ENCODE data around the gene PCDHB10.
"Not testable (repeated sequence)": the region's sequence is repeated elsewhere in the genome, so short reads cannot be mapped to it uniquely, and the experiment has no call there.

PCDHB10 gene

DNA sequence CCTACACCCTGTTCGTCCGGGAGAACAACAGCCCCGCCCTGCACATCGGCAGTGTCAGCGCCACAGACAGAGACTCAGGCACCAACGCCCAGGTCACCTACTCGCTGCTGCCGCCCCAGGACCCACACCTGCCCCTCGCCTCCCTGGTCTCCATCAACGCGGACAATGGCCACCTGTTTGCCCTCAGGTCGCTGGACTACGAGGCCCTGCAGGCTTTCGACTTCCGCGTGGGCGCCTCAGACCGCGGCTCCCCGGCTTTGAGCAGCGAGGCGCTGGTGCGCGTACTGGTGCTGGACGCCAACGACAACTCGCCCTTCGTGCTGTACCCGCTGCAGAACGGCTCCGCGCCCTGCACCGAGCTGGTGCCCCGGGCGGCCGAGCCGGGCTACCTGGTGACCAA, 3.5 kb upstream of the PCDHB10 start:
- not testable (repeated sequence) for DNase-seq (ENCODE audit: low spot score)

GRCh38 chr5:141189131-141189530, 3.0 kb upstream of the PCDHB10 start:
- not testable (repeated sequence) for DNase-seq (ENCODE audit: low spot score)

DNA sequence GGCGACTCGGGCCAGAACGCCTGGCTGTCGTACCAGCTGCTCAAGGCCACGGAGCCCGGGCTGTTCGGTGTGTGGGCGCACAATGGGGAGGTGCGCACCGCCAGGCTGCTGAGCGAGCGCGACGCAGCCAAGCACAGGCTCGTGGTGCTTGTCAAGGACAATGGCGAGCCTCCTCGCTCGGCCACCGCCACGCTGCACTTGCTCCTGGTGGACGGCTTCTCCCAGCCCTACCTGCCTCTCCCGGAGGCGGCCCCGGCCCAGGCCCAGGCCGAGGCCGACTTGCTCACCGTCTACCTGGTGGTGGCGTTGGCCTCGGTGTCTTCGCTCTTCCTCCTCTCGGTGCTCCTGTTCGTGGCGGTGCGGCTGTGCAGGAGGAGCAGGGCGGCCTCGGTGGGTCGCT, 2.2 kb downstream of the PCDHB10 start:
- not testable (repeated sequence) for DNase-seq (ENCODE audit: low spot score)

- no peak for DNase-seq (ENCODE audit: low spot score)
Observed at GRCh38 chr5:141196363-141196762, 4.2 kb downstream of the PCDHB10 start.

DNA sequence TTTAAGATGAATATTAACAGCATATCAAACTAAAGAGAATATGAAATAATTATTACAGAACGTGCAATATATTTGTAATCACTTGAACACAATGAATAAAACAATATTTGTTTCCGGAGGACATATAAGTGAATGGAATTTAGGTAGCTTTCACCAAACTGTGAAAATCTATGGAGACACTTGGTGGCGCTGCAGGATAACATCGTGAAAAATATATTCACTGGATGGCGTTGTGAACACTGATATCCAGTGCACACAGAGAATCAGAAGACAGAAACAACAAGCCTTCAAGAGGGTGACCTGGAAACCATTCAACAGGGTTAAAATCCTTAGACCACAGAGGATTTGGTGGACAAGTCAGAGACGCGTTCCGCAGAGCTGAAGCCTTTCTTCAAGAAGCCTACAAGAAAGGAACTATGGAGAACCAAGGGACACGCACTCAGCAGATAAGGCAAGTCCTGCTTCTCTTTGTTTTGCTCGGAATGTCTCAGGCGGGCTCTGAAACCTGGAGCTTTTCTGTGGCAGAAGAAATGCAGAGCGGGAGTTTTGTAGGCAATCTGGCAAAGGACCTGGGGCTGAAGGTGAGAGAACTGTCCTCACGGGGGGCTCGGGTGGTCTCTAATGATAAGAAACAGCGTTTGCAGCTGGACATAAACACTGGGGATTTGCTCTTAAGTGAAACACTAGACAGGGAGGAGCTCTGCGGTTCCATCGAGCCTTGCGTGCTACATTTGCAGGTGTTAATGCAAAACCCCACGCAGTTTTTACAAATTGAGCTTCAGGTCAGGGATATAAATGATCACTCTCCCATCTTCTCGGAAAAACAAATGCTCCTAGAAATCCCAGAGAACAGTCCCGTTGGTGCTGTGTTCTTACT, 7.4 kb downstream of the PCDHB10 start, which contains the start of gene PCDHB11:
Gene PCDHB11, plus strand, starts transcription at position 269 of the 877 bp plus-strand sequence. Its CDS starts 148 bp downstream, at position 417.
- DNase-seq (ENCODE audit: low spot score) = no peak

DNA sequence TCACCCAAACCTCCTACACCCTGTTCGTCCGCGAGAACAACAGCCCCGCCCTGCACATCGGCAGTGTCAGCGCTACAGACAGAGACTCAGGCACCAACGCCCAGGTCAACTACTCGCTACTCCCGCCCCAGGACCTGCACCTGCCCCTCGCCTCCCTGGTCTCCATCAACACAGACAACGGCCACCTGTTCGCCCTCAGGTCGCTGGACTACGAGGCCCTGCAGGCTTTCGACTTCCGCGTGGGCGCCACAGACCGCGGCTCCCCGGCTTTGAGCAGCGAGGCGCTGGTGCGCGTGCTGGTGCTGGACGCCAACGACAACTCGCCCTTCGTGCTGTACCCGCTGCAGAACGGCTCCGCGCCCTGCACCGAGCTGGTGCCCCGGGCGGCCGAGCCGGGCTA, 9.0 kb downstream of the PCDHB10 start:
- not testable (repeated sequence) for DNase-seq (ENCODE audit: low spot score)

- DNase-seq (ENCODE audit: low spot score) = not testable (repeated sequence)
Observed at GRCh38 chr5:141201646-141202045, 9.5 kb downstream of the PCDHB10 start.

DNA sequence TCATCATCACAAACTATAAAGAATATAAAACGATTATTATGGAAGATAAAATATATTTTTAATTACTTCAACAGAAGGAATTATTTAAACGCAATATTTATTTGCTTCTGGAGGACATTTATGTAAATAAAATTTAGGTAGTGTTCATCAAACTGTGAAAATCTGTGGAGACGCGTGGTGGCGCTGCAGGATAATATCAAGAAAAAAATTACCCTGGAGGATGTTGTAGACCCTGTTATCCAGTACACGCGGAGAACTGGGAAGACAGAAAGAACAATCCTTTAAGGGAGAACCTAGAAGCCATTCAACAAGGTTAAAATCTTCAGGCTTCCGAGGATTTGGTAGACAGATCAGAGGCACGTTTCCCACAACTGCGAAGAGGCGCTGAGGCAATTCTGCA, 16.3 kb downstream of the PCDHB10 start, which contains the start of gene PCDHB12:
Gene PCDHB12, plus strand, starts transcription at position 242 of the 400 bp plus-strand sequence. CDS start 189 bp downstream, outside the sequence.
- DNase-seq (ENCODE audit: low spot score) = no peak

- DNase-seq (ENCODE audit: low spot score) = not testable (repeated sequence)
Observed at GRCh38 chr5:141210281-141210680, 18.1 kb downstream of the PCDHB10 start.

- DNase-seq (ENCODE audit: low spot score) = not testable (repeated sequence)
Observed at GRCh38 chr5:141210849-141211248, 18.7 kb downstream of the PCDHB10 start.

DNA sequence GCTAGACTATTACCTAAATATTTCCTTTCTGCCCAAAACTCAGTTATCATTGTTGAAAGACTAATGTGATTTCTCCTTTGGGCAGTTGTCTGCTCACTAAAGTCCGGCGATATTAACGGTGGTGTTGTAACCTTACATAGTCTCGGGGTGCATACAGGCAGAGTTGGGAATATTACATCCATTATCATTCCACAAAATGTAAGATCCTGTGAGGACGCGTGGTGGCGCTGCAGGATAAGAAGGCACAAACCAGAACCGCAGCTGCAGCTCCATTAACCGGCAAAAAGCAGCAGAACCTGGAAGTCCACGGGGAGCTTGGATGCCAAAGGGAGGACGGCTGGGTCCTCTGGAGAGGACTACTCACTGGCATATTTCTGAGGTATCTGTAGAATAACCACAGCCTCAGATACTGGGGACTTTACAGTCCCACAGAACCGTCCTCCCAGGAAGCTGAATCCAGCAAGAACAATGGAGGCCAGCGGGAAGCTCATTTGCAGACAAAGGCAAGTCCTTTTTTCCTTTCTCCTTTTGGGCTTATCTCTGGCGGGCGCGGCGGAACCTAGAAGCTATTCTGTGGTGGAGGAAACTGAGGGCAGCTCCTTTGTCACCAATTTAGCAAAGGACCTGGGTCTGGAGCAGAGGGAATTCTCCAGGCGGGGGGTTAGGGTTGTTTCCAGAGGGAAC, 21.6 kb downstream of the PCDHB10 start, which contains the start of gene PCDHB13:
Gene PCDHB13, plus strand, starts transcription at position 264 of the 684 bp plus-strand sequence. Its CDS starts 205 bp downstream, at position 469.
- DNase-seq (ENCODE audit: low spot score) = not testable (repeated sequence)

DNA sequence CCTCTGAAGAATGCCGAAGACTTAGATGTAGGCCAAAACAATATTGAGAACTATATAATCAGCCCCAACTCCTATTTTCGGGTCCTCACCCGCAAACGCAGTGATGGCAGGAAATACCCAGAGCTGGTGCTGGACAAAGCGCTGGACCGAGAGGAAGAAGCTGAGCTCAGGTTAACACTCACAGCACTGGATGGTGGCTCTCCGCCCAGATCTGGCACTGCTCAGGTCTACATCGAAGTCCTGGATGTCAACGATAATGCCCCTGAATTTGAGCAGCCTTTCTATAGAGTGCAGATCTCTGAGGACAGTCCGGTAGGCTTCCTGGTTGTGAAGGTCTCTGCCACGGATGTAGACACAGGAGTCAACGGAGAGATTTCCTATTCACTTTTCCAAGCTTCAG, 22.4 kb downstream of the PCDHB10 start:
- not testable (repeated sequence) for DNase-seq (ENCODE audit: low spot score)

GRCh38 chr5:141215504-141215903, 23.4 kb downstream of the PCDHB10 start:
- DNase-seq (ENCODE audit: low spot score) = not testable (repeated sequence)

GRCh38 chr5:141216035-141216434, 23.9 kb downstream of the PCDHB10 start:
- DNase-seq (ENCODE audit: low spot score) = not testable (repeated sequence)

GRCh38 chr5:141223112-141223783, 31.1 kb downstream of the PCDHB10 start, which contains the start of gene PCDHB14:
Gene PCDHB14 (plus strand): TSS chr5:141223343. CDS start chr5:141223506, 163 bp downstream.
- peak; percentile 24 for DNase-seq (ENCODE audit: low spot score)

DNA sequence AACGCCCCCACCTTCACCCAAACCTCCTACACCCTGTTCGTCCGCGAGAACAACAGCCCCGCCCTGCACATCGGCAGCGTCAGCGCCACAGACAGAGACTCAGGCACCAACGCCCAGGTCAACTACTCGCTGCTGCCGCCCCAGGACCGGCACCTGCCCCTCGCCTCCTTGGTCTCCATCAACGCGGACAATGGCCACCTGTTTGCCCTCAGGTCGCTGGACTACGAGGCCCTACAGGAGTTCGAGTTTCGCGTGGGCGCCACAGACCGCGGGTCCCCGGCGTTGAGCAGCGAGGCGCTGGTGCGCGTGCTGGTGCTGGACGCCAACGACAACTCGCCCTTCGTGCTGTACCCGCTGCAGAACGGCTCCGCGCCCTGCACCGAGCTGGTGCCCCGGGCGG, 32.7 kb downstream of the PCDHB10 start:
- not testable (repeated sequence) for DNase-seq (ENCODE audit: low spot score)

GRCh38 chr5:141225421-141225820, 33.3 kb downstream of the PCDHB10 start:
- not testable (repeated sequence) for DNase-seq (ENCODE audit: low spot score)

- DNase-seq (ENCODE audit: low spot score) = no peak
Observed at GRCh38 chr5:141234109-141234667, 42.0 kb downstream of the PCDHB10 start.

GRCh38 chr5:141235922-141236321, 43.8 kb downstream of the PCDHB10 start:
- not testable (repeated sequence) for DNase-seq (ENCODE audit: low spot score)

- no peak for DNase-seq (ENCODE audit: low spot score)
Observed at GRCh38 chr5:141236516-141237313, 44.6 kb downstream of the PCDHB10 start.

- DNase-seq (ENCODE audit: low spot score) = no peak
Observed at GRCh38 chr5:141241496-141241895, 49.3 kb downstream of the PCDHB10 start.

Measured in AG08395 (cell line).